Endothelial cell of umbilical vein (primary cell): Measurements from ENCODE around the gene FBXO38. TPM values are rescaled to one million over a fixed set of nuclear protein-coding genes. Genes with fewer than 3 reads are reported as not detected.

Experiments
- BruUV-seq: library from RNA; stranded (reverse); fragments of 400-500 nt; replicated peaks from 2 replicates; lab custom pipeline; 2021; lab: Mats Ljungman, UMichigan
- CTCF ChIA-PET: fragments of 300-600, 350-600 bp; sonication (Branson Sonifier 250); formaldehyde crosslinking; loops from one replicate; lab custom pipeline; 2021; ENCODE audit warnings: antibody characterized with exemption, inconsistent platforms; lab: Charles Lee
- POLR2A ChIA-PET: fragments of 300-600, 350-600 bp; sonication (Branson Sonifier 250); formaldehyde crosslinking; loops from one replicate; lab custom pipeline; 2021; ENCODE audit warnings: antibody characterized with exemption, inconsistent platforms; lab: Charles Lee
- DNase-seq: peaks from one replicate; pipeline ENCODE4 v3.0.0-alpha.2; 2011; ENCODE audit warnings: low read depth, low spot score
- FAIRE-seq: peaks from 2 replicates; lab custom pipeline; 2011; peaks lifted over from hg19 to GRCh38; lab: Jason Lieb, UNC
- H2AFZ ChIP-seq: 2 replicates; pipeline ENCODE4 v1.6.0; 2012; ENCODE audit warnings: low read depth, low read length, control low read depth, inconsistent platforms
- H3K27ac ChIP-seq: 2 replicates; pipeline ENCODE4 v1.5.1; 2011; ENCODE audit warnings: low read depth, mild to moderate bottlenecking, control low read depth, low read length, moderate library complexity; ENCODE audit not compliant: insufficient read depth
- H3K27me3 ChIP-seq, 2 experiments: 2 replicates each; pipeline versions ENCODE4 v1.6.0 to v1.6.1; 2011; ENCODE audit warnings: low read length in 2 of 2, mixed read lengths in 1 of 2; ENCODE audit not compliant: control insufficient read depth in 2 of 2, insufficient read depth in 2 of 2
- H3K36me3 ChIP-seq, 2 experiments: 2 replicates in 1 of 2; 3 replicates in 1 of 2; pipeline ENCODE4 v1.5.1; 2011; ENCODE audit warnings: low read length in 2 of 2, mild to moderate bottlenecking in 1 of 2, moderate library complexity in 1 of 2; ENCODE audit not compliant: control insufficient read depth in 2 of 2, insufficient read depth in 2 of 2; ENCODE audit errors: extremely low read depth in 1 of 2
- H3K4me1 ChIP-seq: 3 replicates; pipeline ENCODE4 v1.5.1; 2011; ENCODE audit warnings: mild to moderate bottlenecking, low read length; ENCODE audit not compliant: control insufficient read depth, insufficient read depth; ENCODE audit errors: extremely low read depth
- H3K4me2 ChIP-seq: 2 replicates; pipeline ENCODE4 v1.6.1; 2011; ENCODE audit warnings: low read length, control low read depth, mixed read lengths; ENCODE audit not compliant: insufficient read depth
- H3K4me3 ChIP-seq, 3 experiments: fragments of 200-600 bp in 1 of 3; sonication (generic), shearing (Covaris generic) in 1 of 3; replicated peaks in 1 of 3; 2 replicates each; pipeline ENCODE4 v1.5.1; 2011 to 2016; ENCODE audit warnings: control low read depth in 3 of 3, low read length in 3 of 3, mild to moderate bottlenecking in 2 of 3, inconsistent platforms in 1 of 3, low read depth in 1 of 3, moderate library complexity in 1 of 3; ENCODE audit not compliant: insufficient read depth in 1 of 3
- H3K79me2 ChIP-seq: 2 replicates; pipeline ENCODE4 v1.6.0; 2012; ENCODE audit warnings: low read length, inconsistent platforms; ENCODE audit not compliant: control insufficient read depth, insufficient read depth
- H3K9ac ChIP-seq: replicated peaks from 2 replicates; pipeline ENCODE3; 2011; ENCODE audit warnings: low read length, control low read depth; ENCODE audit not compliant: insufficient read depth; ENCODE audit errors: extremely low read depth
- H3K9me1 ChIP-seq: replicated peaks from 3 replicates; pipeline ENCODE4 v1.6.0; 2011; ENCODE audit warnings: mild to moderate bottlenecking, low read length; ENCODE audit not compliant: control insufficient read depth, insufficient read depth; ENCODE audit errors: extremely low read depth
- H3K9me3 ChIP-seq: replicated peaks from 2 replicates; pipeline ENCODE4 v1.5.1; 2012; ENCODE audit warnings: low read length, inconsistent platforms; ENCODE audit not compliant: control insufficient read depth, insufficient read depth
- H4K20me1 ChIP-seq: replicated peaks from 2 replicates; pipeline ENCODE3; 2011; ENCODE audit warnings: mild to moderate bottlenecking, low read length; ENCODE audit not compliant: control insufficient read depth, insufficient read depth; ENCODE audit errors: extremely low read depth
- EZH2 ChIP-seq: IDR thresholded peaks from 2 replicates; pipeline ENCODE4 v1.6.1; 2012; ENCODE audit warnings: borderline replicate concordance, low read depth, mild to moderate bottlenecking, moderate library complexity, low read length, inconsistent platforms; ENCODE audit not compliant: severe bottlenecking
- FOS ChIP-seq: IDR thresholded peaks from 2 replicates; pipeline ENCODE4 v1.6.1; 2011; ENCODE audit warnings: mild to moderate bottlenecking, low read length, moderate library complexity, borderline replicate concordance; ENCODE audit not compliant: insufficient read depth
- GATA2 ChIP-seq: IDR thresholded peaks from 2 replicates; pipeline ENCODE4 v1.7.0; 2011; ENCODE audit warnings: low read depth, mild to moderate bottlenecking, moderate library complexity, mixed read lengths, low read length; ENCODE audit not compliant: insufficient read length, insufficient read depth
- JUN ChIP-seq: IDR thresholded peaks from 2 replicates; pipeline ENCODE4 v1.6.1; 2011; ENCODE audit warnings: borderline replicate concordance, low read depth; ENCODE audit not compliant: insufficient read length, insufficient read depth
- MAX ChIP-seq: IDR thresholded peaks from 2 replicates; pipeline ENCODE4 v1.6.1; 2011; ENCODE audit not compliant: insufficient read depth, insufficient read length
- MYC ChIP-seq: IDR thresholded peaks from one replicate; pipeline ENCODE4 v1.6.1; 2011; ENCODE audit warnings: mild to moderate bottlenecking, low read depth, low read length
- POLR2A ChIP-seq: IDR thresholded peaks from 2 replicates; pipeline ENCODE4 v1.6.1; 2012; ENCODE audit warnings: low read depth, mild to moderate bottlenecking, control low read depth, low read length
- POLR2AphosphoS5 ChIP-seq: IDR thresholded peaks from 2 replicates; pipeline ENCODE4 v1.6.1; 2012; ENCODE audit warnings: low read depth, mild to moderate bottlenecking, control low read depth, low read length, moderate library complexity; ENCODE audit not compliant: insufficient read depth
- dilution Hi-C: fragments of 300-500 bp; cut with MboI; formaldehyde crosslinking; loops from one replicate; pipeline ENCODE4 v1.15.0; 2019; ENCODE audit warnings: low sequenced_read_pairs; ENCODE audit not compliant: extremely low pct_ligation_motif_present
- intact Hi-C: fragments of 100-400 bp; cut with micrococcal nuclease; formaldehyde crosslinking; loops from one replicate; pipeline ENCODE4 v1.10.0; 2022
- polyA plus RNA-seq, 4 experiments: library from polyadenylated mRNA; depleted of rRNA in 3 of 4; stranded (reverse) in 3 of 4; unstranded in 1 of 4; fragments of >200 nt; gene quantifications; 2 replicates each; pipeline versions ENCODE4 v1.2.1 to v1.2.3, GENCODE V29; 2011 to 2012; ENCODE audit warnings: missing spikeins in 1 of 4
- total RNA-seq: library from RNA; stranded (reverse); gene quantifications from 2 replicates; pipeline ENCODE4 v1.2.3, GENCODE V29; 2021
- TF ChIP-seq, protein P1 (sequence below), 2 donors: IDR thresholded peaks; 1 replicate in 1 of 2; 2 replicates in 1 of 2; pipeline ENCODE4 v1.5.1; 2011; ENCODE audit warnings: low read length in 2 of 2, mild to moderate bottlenecking in 2 of 2, moderate library complexity in 2 of 2, control low read depth in 1 of 2, inconsistent platforms in 1 of 2, low read depth in 1 of 2; ENCODE audit not compliant: insufficient read depth in 1 of 2; ENCODE audit errors: extremely low read depth in 1 of 2

The FBXO38 gene
- total and polyA plus RNA-seq, 2 donors (not counting 3 experiments of a cell fraction or from before 2014, with no cell fraction given): 18.6 to 65.6 TPM

DNA sequence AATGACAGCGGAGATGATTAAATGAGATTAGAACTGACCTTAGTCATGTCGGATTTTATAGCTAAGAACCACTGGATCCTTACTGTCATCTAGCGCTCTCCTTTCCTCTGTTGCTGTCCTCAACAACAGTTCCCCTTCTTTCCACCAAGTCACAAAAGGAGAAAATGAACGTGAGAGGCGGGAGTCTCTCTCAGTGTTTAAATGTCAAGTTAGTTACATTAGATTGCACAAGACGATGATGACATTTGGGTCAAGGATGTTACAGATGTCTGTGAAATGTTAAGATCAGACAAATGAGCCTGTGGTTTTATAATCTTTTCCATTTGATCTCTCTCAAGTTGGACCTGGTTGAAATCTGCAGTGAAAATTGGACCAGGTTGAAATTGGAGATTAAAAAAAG is 53.5 kb downstream of the FBXO38 start:
- POLR2A ChIA-PET: no interaction called here
- DNase-seq (no peak), FAIRE-seq (no peak)
- Histone ChIP-seq H3K27me3 (no peaks in the 10 kb centered on the region), H3K4me1 (no peaks in the 10 kb centered on the region), H3K79me2 (no peaks in the 10 kb centered on the region), H3K9ac (no peak overlapping the region), H3K9me3 (no peaks in the 10 kb centered on the region), H3K9me1 (no peaks in the 10 kb centered on the region), H3K36me3 (peaks cover 19 to 23% of the 10 kb centered on the region in 2 experiments), H3K4me3 (no peak overlapping the region), H2AFZ (no peak overlapping the region), H3K27ac (no peak overlapping the region), H3K4me2 (no peak overlapping the region), H4K20me1 (no peaks in the 10 kb centered on the region)
- dilution Hi-C loops: no loop called here
- CTCF ChIA-PET: no interaction called here
- TF ChIP-seq MYC: no peak
- TF ChIP-seq POLR2A: no peak
- no peak for TF ChIP-seq FOS
- no peak for TF ChIP-seq POLR2AphosphoS5
- no peak for TF ChIP-seq EZH2
- TF ChIP-seq, protein P1, sequence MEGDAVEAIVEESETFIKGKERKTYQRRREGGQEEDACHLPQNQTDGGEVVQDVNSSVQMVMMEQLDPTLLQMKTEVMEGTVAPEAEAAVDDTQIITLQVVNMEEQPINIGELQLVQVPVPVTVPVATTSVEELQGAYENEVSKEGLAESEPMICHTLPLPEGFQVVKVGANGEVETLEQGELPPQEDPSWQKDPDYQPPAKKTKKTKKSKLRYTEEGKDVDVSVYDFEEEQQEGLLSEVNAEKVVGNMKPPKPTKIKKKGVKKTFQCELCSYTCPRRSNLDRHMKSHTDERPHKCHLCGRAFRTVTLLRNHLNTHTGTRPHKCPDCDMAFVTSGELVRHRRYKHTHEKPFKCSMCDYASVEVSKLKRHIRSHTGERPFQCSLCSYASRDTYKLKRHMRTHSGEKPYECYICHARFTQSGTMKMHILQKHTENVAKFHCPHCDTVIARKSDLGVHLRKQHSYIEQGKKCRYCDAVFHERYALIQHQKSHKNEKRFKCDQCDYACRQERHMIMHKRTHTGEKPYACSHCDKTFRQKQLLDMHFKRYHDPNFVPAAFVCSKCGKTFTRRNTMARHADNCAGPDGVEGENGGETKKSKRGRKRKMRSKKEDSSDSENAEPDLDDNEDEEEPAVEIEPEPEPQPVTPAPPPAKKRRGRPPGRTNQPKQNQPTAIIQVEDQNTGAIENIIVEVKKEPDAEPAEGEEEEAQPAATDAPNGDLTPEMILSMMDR (IDR thresholded peaks at IDR 0.05; ENCODE audit: extremely low read depth in 1 of 2, insufficient read depth in 1 of 2, low read depth in 1 of 2, low read length in 2 of 2): no peak
- no peak for TF ChIP-seq MAX
- TF ChIP-seq GATA2: no peak
- no peak for TF ChIP-seq JUN
- BruUV-seq: no TSS peak
- intact Hi-C loops: loop anchor here (2.0 kb wide), 1 partner anchor 20 kb away; no protein-coding TSS in a partner anchor
